Psoas muscle (tissue), 8 donors: ENCODE measurements around the gene MRPL49. TPM values are rescaled to one million over a fixed set of nuclear protein-coding genes. Genes with fewer than 3 reads are reported as not detected.

Experiments used
- ATAC-seq, 4 donors: fragments of 200-7000 bp; cut with Tn5 transposase; one replicate each; pipeline ENCODE4 v1.9.1; 2020; ENCODE audit warnings: moderate library complexity in 3 of 4, mild to moderate bottlenecking in 2 of 4
- DNase-seq, 2 donors: peaks; one replicate each; pipeline ENCODE4 v3.0.0-alpha.2; 2020
- H3K27ac ChIP-seq: fragments of 200-600 bp; one replicate; pipeline ENCODE4 v1.8.0; 2022
- H3K27me3 ChIP-seq, 3 donors: fragments of 200-600 bp in 1 of 3; one replicate each; pipeline versions ENCODE4 v1.6.1 to v1.8.0; 2013 to 2022; ENCODE audit warnings: low read length in 2 of 3, mild to moderate bottlenecking in 2 of 3, moderate library complexity in 1 of 3; ENCODE audit not compliant: insufficient read depth in 3 of 3
- H3K36me3 ChIP-seq, 2 donors: fragments of 200-600 bp in 1 of 2; one replicate each; pipeline versions ENCODE4 v1.6.1 to v1.8.0; 2013 to 2022; ENCODE audit warnings: low read depth in 1 of 2, mild to moderate bottlenecking in 1 of 2, moderate library complexity in 1 of 2; ENCODE audit not compliant: insufficient read depth in 1 of 2
- H3K4me1 ChIP-seq: fragments of 200-600 bp; one replicate; pipeline ENCODE4 v1.8.0; 2022
- H3K4me3 ChIP-seq: fragments of 200-600 bp; one replicate; pipeline ENCODE4 v1.8.0; 2022; ENCODE audit warnings: mild to moderate bottlenecking
- H3K9me3 ChIP-seq: fragments of 200-600 bp; one replicate; pipeline ENCODE4 v1.8.0; 2022
- CTCF ChIP-seq: fragments of 200-600 bp; IDR thresholded peaks from one replicate; pipeline ENCODE4 v1.8.0; 2022; ENCODE audit warnings: antibody characterized with exemption
- WGBS, 3 donors: extraction: QIAGEN DNeasy Blood & Tissue Kit; methylation state at CpG; one replicate each; pipeline versions ENCODE4 v1.1.6 to v1.1.7; 2013; 5-methylcytosine and 5-hydroxymethylcytosine counted together
- intact Hi-C, 2 donors: fragments of 100-400 bp; cut with DNase I; formaldehyde crosslinking; loops; one replicate each; pipeline versions ENCODE4 v1.11.0 to v1.14.2; 2022
- polyA plus RNA-seq, 3 donors: library from polyadenylated mRNA; stranded (reverse); fragments of 200-250 nt; gene quantifications; one replicate each; pipeline ENCODE4 v1.2.3, GENCODE V29; 2013
- total RNA-seq, 4 donors: library from RNA; stranded (reverse); fragmentation: NEBNext Ultra II Directional in 2 of 4; extraction: Animal tissue kit (Norgen Biotek cat#: 25700) in 2 of 4; gene quantifications; one replicate each; pipeline versions ENCODE4 v1.2.1 to v1.2.4, GENCODE V29; 2021 to 2023
- donor health status: healthy with polysubstance abuse.
- donor health status: DM: no; HTN: no; CAD: no; lungs with moderate emphysema.
- donor health status: Bipolar disorder and iron deficiency.
- donor health status: healthy.
- donor health status: DM: yes; HTN: yes; CAD: no.
- donor health status: DM: no; HTN: no; CAD: no.
- donor health status: DM: no; HTN: no; CAD: no.
- donor health status: DM: yes; HTN: yes; CAD: no.

Gene MRPL49
- total and polyA plus RNA-seq, 7 donors = 29.0 to 54.1 (median 32.9) TPM

DNA sequence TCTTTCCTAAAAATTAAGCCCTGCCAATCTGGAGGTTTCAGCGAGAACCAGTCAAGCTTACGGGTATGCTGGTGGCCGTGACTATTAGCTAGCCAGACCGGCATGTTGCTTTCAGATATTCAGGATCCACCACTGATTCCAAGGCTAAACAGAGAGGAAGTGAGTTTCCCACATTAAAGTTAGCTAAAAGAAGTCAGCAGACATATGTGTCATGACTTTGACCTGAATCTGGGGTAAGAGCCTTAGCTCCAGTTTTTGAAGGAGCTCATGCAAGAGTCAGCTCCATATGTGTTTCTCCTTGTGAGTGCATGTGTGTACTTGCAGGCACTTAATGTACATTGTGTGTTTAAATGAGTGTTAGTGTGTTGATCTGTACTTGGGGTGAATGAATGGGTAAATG is 36.7 kb upstream of the MRPL49 start:
- 86 to 90% (median 86%) methylated on average over 4 of the region's 4 CpGs for WGBS, 3 donors
- Histone ChIP-seq H3K27me3 (no peaks in the 10 kb centered on the region), H3K4me3 (peak overlapping the region; percentile 84), H3K27ac (no peak overlapping the region), H3K4me1 (peaks cover 23% of the 10 kb centered on the region), H3K36me3 (peaks cover 3 to 50% of the 10 kb centered on the region in 2 donors), H3K9me3 (no peaks in the 10 kb centered on the region)
- no peak for ATAC-seq
- no peak for DNase-seq
- intact Hi-C loops = loop anchor here in 1 of 2 donors (2.0 kb wide), 1 partner anchor 35 kb away; no protein-coding TSS in a partner anchor
- no peak for TF ChIP-seq CTCF

DNA sequence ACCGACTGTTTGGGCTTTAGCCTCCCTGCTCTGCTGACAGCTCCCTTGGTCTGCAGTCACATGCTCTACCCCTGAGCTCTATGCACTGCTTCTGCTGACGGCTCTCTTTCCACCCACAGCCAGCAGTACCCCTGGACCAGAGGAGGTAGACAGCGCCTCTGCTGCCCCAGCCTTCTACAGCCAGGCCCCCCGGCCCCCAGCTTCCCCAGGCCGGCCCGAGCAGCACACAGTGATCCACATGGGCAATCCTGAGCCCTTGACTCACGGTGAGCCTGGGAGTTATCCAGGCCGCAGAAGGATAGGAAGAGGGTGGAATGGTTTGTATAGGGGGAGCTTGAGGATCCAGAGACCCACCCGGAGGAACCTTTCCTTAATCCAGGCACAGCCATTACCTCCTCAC is 35.3 kb upstream of the MRPL49 start:
- TF ChIP-seq CTCF = no peak
- no peak overlapping the region for H3K4me3 ChIP-seq
- no peaks in the 10 kb centered on the region for H3K9me3 ChIP-seq
- 88 to 91% (median 90%) methylated on average over 9 of the region's 9 CpGs for WGBS, 3 donors
- intact Hi-C loops = no loop called here
- H3K27me3 ChIP-seq = no peaks in the 10 kb centered on the region
- peaks cover 3 to 50% of the 10 kb centered on the region in 2 donors for H3K36me3 ChIP-seq
- H3K27ac ChIP-seq = no peak overlapping the region
- DNase-seq = no peak
- no peak for ATAC-seq
- H3K4me1 ChIP-seq = peaks cover 23% of the 10 kb centered on the region

DNA sequence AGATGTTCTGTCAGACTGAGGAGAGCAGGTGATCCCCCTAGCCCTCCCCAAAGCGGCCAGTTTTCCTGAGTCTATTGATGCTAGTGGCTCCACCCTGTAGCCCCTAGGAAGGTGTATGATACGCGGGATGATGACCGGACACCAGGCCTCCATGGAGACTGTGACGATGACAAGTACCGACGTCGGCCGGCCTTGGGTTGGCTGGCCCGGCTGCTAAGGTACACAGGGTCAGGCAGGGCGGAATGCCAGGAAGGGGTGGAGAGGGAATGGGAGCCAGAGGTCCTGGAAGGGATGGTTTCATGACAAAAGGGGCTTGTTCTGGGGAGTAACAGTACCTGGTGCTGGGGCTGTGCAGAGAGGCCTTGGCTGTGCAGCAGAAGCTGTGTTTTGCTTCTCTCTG is 34.9 kb upstream of the MRPL49 start:
- Histone ChIP-seq H3K36me3 (peaks cover 3 to 50% of the 10 kb centered on the region in 2 donors), H3K4me1 (peaks cover 23% of the 10 kb centered on the region), H3K9me3 (no peaks in the 10 kb centered on the region), H3K4me3 (no peak overlapping the region), H3K27ac (no peak overlapping the region), H3K27me3 (no peaks in the 10 kb centered on the region)
- no peak for DNase-seq
- ATAC-seq = no peak
- TF ChIP-seq CTCF = no peak
- WGBS, 3 donors = 84 to 91% (median 88%) methylated on average over 11 of the region's 11 CpGs
- intact Hi-C loops = no loop called here

- ATAC-seq (no peak), DNase-seq (no peak)
- Histone ChIP-seq H3K4me3 (no peak overlapping the region), H3K4me1 (peaks cover 23% of the 10 kb centered on the region), H3K27ac (no peak overlapping the region), H3K36me3 (peaks cover 3 to 50% of the 10 kb centered on the region in 2 donors), H3K27me3 (no peaks in the 10 kb centered on the region), H3K9me3 (no peaks in the 10 kb centered on the region)
- TF ChIP-seq CTCF = no peak
- intact Hi-C loops = no loop called here
- WGBS, 3 donors = 89 to 91% (median 90%) methylated on average over 15 of the region's 15 CpGs
Observed at GRCh38 chr11:65087827-65088226, 34.3 kb upstream of the MRPL49 start.

- Histone ChIP-seq H3K4me1 (peaks cover 12% of the 10 kb centered on the region), H3K27ac (no peak overlapping the region), H3K36me3 (peaks cover 3 to 50% of the 10 kb centered on the region in 2 donors), H3K4me3 (no peak overlapping the region), H3K9me3 (no peaks in the 10 kb centered on the region), H3K27me3 (no peaks in the 10 kb centered on the region)
- 92 to 95% (median 94%) methylated on average over 4 of the region's 4 CpGs for WGBS, 3 donors
- no peak for TF ChIP-seq CTCF
- intact Hi-C loops = no loop called here
- ATAC-seq = no peak
- no peak for DNase-seq
Observed at GRCh38 chr11:65089621-65090020, 32.5 kb upstream of the MRPL49 start.
